ENCODE data around the gene CLIC3.

DNA sequence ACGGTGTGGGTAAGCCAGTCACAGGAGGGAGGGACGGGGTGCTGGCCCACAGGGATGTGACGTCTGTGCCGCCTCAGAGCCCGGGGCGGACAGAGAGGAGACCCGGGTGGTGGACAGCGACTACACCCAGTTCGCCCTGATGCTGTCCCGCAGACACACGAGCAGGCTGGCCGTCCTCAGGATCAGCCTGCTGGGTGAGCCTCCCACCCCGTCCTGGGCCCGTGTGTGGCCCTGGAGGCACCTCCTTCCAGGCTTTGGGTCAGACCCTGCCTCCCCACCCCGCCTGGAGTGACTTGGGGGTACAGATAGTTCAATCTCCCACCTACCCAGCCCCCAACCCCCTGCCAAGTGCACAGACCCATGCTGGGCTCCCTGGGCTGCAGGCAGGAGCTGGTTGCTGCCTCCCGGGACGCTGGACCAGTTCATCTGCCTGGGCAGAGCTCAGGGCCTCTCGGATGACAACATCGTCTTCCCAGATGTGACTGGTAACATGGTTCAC lies 42.5 kb downstream of the CLIC3 start:
- TF ChIP-seq POLR2A (IDR thresholded peaks at IDR 0.05) (no peak), CTCF (IDR thresholded peaks at IDR 0.05) (no peak)
